PC-9 (cell line): Measurements from ENCODE around the gene CAV1. TPM values are rescaled to one million over a fixed set of nuclear protein-coding genes. Genes with fewer than 3 reads are reported as not detected.

Experiments
- BruUV-seq: library from RNA; stranded (reverse); fragments of 400-500 nt; replicated peaks from 2 replicates; lab custom pipeline; 2021; lab: Mats Ljungman, UMichigan
- CTCF ChIA-PET: fragments of 300-600 bp; sonication (Branson Sonifier 250); formaldehyde crosslinking; loops from one replicate; lab custom pipeline; 2022; ENCODE audit warnings: antibody characterized with exemption; lab: Charles Lee
- POLR2A ChIA-PET: fragments of 300-600 bp; sonication (Branson Sonifier 250); formaldehyde crosslinking; loops from one replicate; lab custom pipeline; 2022; ENCODE audit warnings: antibody characterized with exemption; ENCODE audit not compliant: unreplicated experiment; lab: Charles Lee
- DNase-seq, 2 experiments: peaks; one replicate each; pipeline versions ENCODE4 v3.0.0 to v3.0.0-alpha.2; 2015 to 2022; ENCODE audit warnings: mixed read lengths in 1 of 2
- H2AFZ ChIP-seq: fragments of 200-600 bp; sonication (generic); 2 replicates; pipeline ENCODE4 v1.8.1; 2017; ENCODE audit warnings: antibody characterized with exemption
- H3F3A ChIP-seq: fragments of 200-600 bp; sonication (generic); 2 replicates; pipeline ENCODE4 v1.8.1; 2017; ENCODE audit warnings: antibody characterized with exemption, mild to moderate bottlenecking, low read depth; ENCODE audit not compliant: insufficient read depth
- H3K27ac ChIP-seq: fragments of 200-600 bp; sonication (generic); 2 replicates; pipeline ENCODE4 v1.6.1; 2016; ENCODE audit warnings: mixed run types
- H3K27me3 ChIP-seq: fragments of 200-600 bp; sonication (generic); 2 replicates; pipeline ENCODE4 v1.6.1; 2016; ENCODE audit warnings: low read depth, mixed run types; ENCODE audit not compliant: insufficient read depth
- H3K36me3 ChIP-seq: fragments of 200-600 bp; sonication (generic); 2 replicates; pipeline ENCODE4 v1.6.1; 2016; ENCODE audit warnings: low read depth, mixed run types
- H3K4me1 ChIP-seq: fragments of 200-600 bp; sonication (generic); replicated peaks from 2 replicates; pipeline ENCODE4 v1.6.1; 2016; ENCODE audit warnings: mixed run types; ENCODE audit not compliant: insufficient read depth
- H3K4me2 ChIP-seq: fragments of 200-600 bp; sonication (generic); 2 replicates; pipeline ENCODE4 v1.6.1; 2017; ENCODE audit warnings: mixed run types
- H3K4me3 ChIP-seq: fragments of 200-600 bp; sonication (generic); 2 replicates; pipeline ENCODE4 v1.6.1; 2016; ENCODE audit warnings: mixed run types
- H3K79me2 ChIP-seq: fragments of 200-600 bp; sonication (generic); 2 replicates; pipeline ENCODE4 v1.6.1; 2017; ENCODE audit warnings: low read depth, mixed run types
- H3K9me2 ChIP-seq: fragments of 200-600 bp; sonication (generic); 2 replicates; pipeline ENCODE4 v1.8.1; 2017; ENCODE audit warnings: mild to moderate bottlenecking; ENCODE audit not compliant: insufficient read depth
- H3K9me3 ChIP-seq: fragments of 200-600 bp; sonication (generic); 2 replicates; pipeline ENCODE4 v1.8.1; 2016; ENCODE audit warnings: low read depth; ENCODE audit not compliant: insufficient read depth
- H4K20me1 ChIP-seq: fragments of 200-600 bp; sonication (generic); 2 replicates; pipeline ENCODE4 v1.8.1; 2017; ENCODE audit not compliant: insufficient read depth
- CTCF ChIP-seq: fragments of 200-600 bp; sonication (generic); conservative IDR thresholded peaks from 2 replicates; pipeline ENCODE4 v1.6.1; 2017; ENCODE audit warnings: mixed run types, antibody characterized with exemption, mild to moderate bottlenecking, moderate library complexity
- EZH2 ChIP-seq: fragments of 200-600 bp; sonication (generic); IDR thresholded peaks from 2 replicates; pipeline ENCODE4 v1.8.0; 2017; ENCODE audit warnings: antibody characterized with exemption, low read depth
- intact Hi-C: fragments of 100-400 bp; cut with micrococcal nuclease; formaldehyde crosslinking; loops from one replicate; pipeline ENCODE4 v1.10.0; 2022; ENCODE audit not compliant: unreplicated experiment
- total RNA-seq: library from RNA; stranded (reverse); gene quantifications from 2 replicates; pipeline ENCODE4 v1.2.3, GENCODE V29; 2021

The CAV1 gene
- total RNA-seq, 1 experiment from 2014 or later: 1,077 TPM

GRCh38 chr7:116583653-116584052 is 58.8 kb downstream of the CAV1 start:
- Histone ChIP-seq H3K79me2 (no peaks in the 10 kb centered on the region), H2AFZ (no peak overlapping the region), H3K4me3 (no peak overlapping the region), H4K20me1 (no peaks in the 10 kb centered on the region), H3K4me1 (peaks cover 11% of the 10 kb centered on the region), H3K27ac (no peak overlapping the region), H3K9me2 (no peaks in the 10 kb centered on the region), H3F3A (no peaks in the 10 kb centered on the region), H3K27me3 (no peaks in the 10 kb centered on the region), H3K36me3 (no peaks in the 10 kb centered on the region), H3K4me2 (no peak overlapping the region), H3K9me3 (peaks cover 8% of the 10 kb centered on the region; the same call in 1 of the 2 replicates)
- no TSS peak for BruUV-seq
- DNase-seq: no peak
- intact Hi-C loops: loop anchor here (10.0 kb wide), 1 partner anchor 159 kb away; no protein-coding TSS in a partner anchor
- TF ChIP-seq EZH2 (no peak), CTCF (no peak)
- ChIA-PET CTCF (no interaction called here), POLR2A (no interaction called here)

- Histone ChIP-seq H3K4me2 (no peak overlapping the region), H3K79me2 (no peaks in the 10 kb centered on the region), H3K27me3 (no peaks in the 10 kb centered on the region), H4K20me1 (no peaks in the 10 kb centered on the region), H3K36me3 (no peaks in the 10 kb centered on the region), H3K9me3 (0 out of 2 replicates have a peak, but pooled peaks cover 8% of the 10 kb centered on the region), H3K27ac (no peak overlapping the region), H3K9me2 (no peaks in the 10 kb centered on the region), H3K4me1 (peaks cover 14% of the 10 kb centered on the region), H3F3A (no peaks in the 10 kb centered on the region), H2AFZ (no peak overlapping the region), H3K4me3 (no peak overlapping the region)
- BruUV-seq: no TSS peak
- no peak for TF ChIP-seq CTCF
- TF ChIP-seq EZH2: no peak
- ChIA-PET POLR2A (no interaction called here), CTCF (no interaction called here)
- intact Hi-C loops: loop anchor here (10.0 kb wide), 1 partner anchor 160 kb away; no protein-coding TSS in a partner anchor
- no peak for DNase-seq
Observed at GRCh38 chr7:116584721-116585120, 59.9 kb downstream of the CAV1 start.

- H2AFZ ChIP-seq: no peak overlapping the region
- ChIA-PET POLR2A (no interaction called here), CTCF (no interaction called here)
- no TSS peak for BruUV-seq
- H3K4me1 ChIP-seq: peaks cover 14% of the 10 kb centered on the region
- no peaks in the 10 kb centered on the region for H3K79me2 ChIP-seq
- H3K4me3 ChIP-seq: no peak overlapping the region
- no peaks in the 10 kb centered on the region for H4K20me1 ChIP-seq
- no peaks in the 10 kb centered on the region for H3K9me2 ChIP-seq
- H3K27me3 ChIP-seq: no peaks in the 10 kb centered on the region
- TF ChIP-seq EZH2 (no peak), CTCF (no peak)
- intact Hi-C loops: loop anchor here (10.0 kb wide), 1 partner anchor 161 kb away; no protein-coding TSS in a partner anchor
- DNase-seq: no peak
- no peaks in the 10 kb centered on the region for H3K36me3 ChIP-seq
- H3K9me3 ChIP-seq: 0 out of 2 replicates have a peak, but pooled peaks cover 8% of the 10 kb centered on the region
- no peak overlapping the region for H3K4me2 ChIP-seq
- H3K27ac ChIP-seq: no peak overlapping the region
- no peaks in the 10 kb centered on the region for H3F3A ChIP-seq
Observed at GRCh38 chr7:116585392-116585791, 60.6 kb downstream of the CAV1 start.
